PC-9 (cell line): ENCODE data around the gene PRSS23. TPM values are rescaled to one million over a fixed set of nuclear protein-coding genes. Genes with fewer than 3 reads are reported as not detected.

ENCODE experiments used
- BruUV-seq: library from RNA; stranded (reverse); fragments of 400-500 nt; replicated peaks from 2 replicates; lab custom pipeline; 2021; lab: Mats Ljungman, UMichigan
- CTCF ChIA-PET: fragments of 300-600 bp; sonication (Branson Sonifier 250); formaldehyde crosslinking; loops from one replicate; lab custom pipeline; 2022; ENCODE audit warnings: antibody characterized with exemption; lab: Charles Lee
- POLR2A ChIA-PET: fragments of 300-600 bp; sonication (Branson Sonifier 250); formaldehyde crosslinking; loops from one replicate; lab custom pipeline; 2022; ENCODE audit warnings: antibody characterized with exemption; ENCODE audit not compliant: unreplicated experiment; lab: Charles Lee
- DNase-seq, 2 experiments: peaks; one replicate each; pipeline versions ENCODE4 v3.0.0 to v3.0.0-alpha.2; 2015 to 2022; ENCODE audit warnings: mixed read lengths in 1 of 2
- H2AFZ ChIP-seq: fragments of 200-600 bp; sonication (generic); 2 replicates; pipeline ENCODE4 v1.8.1; 2017; ENCODE audit warnings: antibody characterized with exemption
- H3F3A ChIP-seq: fragments of 200-600 bp; sonication (generic); 2 replicates; pipeline ENCODE4 v1.8.1; 2017; ENCODE audit warnings: antibody characterized with exemption, mild to moderate bottlenecking, low read depth; ENCODE audit not compliant: insufficient read depth
- H3K27ac ChIP-seq: fragments of 200-600 bp; sonication (generic); 2 replicates; pipeline ENCODE4 v1.6.1; 2016; ENCODE audit warnings: mixed run types
- H3K27me3 ChIP-seq: fragments of 200-600 bp; sonication (generic); 2 replicates; pipeline ENCODE4 v1.6.1; 2016; ENCODE audit warnings: low read depth, mixed run types; ENCODE audit not compliant: insufficient read depth
- H3K36me3 ChIP-seq: fragments of 200-600 bp; sonication (generic); 2 replicates; pipeline ENCODE4 v1.6.1; 2016; ENCODE audit warnings: low read depth, mixed run types
- H3K4me1 ChIP-seq: fragments of 200-600 bp; sonication (generic); replicated peaks from 2 replicates; pipeline ENCODE4 v1.6.1; 2016; ENCODE audit warnings: mixed run types; ENCODE audit not compliant: insufficient read depth
- H3K4me2 ChIP-seq: fragments of 200-600 bp; sonication (generic); 2 replicates; pipeline ENCODE4 v1.6.1; 2017; ENCODE audit warnings: mixed run types
- H3K4me3 ChIP-seq: fragments of 200-600 bp; sonication (generic); 2 replicates; pipeline ENCODE4 v1.6.1; 2016; ENCODE audit warnings: mixed run types
- H3K79me2 ChIP-seq: fragments of 200-600 bp; sonication (generic); 2 replicates; pipeline ENCODE4 v1.6.1; 2017; ENCODE audit warnings: low read depth, mixed run types
- H3K9me2 ChIP-seq: fragments of 200-600 bp; sonication (generic); 2 replicates; pipeline ENCODE4 v1.8.1; 2017; ENCODE audit warnings: mild to moderate bottlenecking; ENCODE audit not compliant: insufficient read depth
- H3K9me3 ChIP-seq: fragments of 200-600 bp; sonication (generic); 2 replicates; pipeline ENCODE4 v1.8.1; 2016; ENCODE audit warnings: low read depth; ENCODE audit not compliant: insufficient read depth
- H4K20me1 ChIP-seq: fragments of 200-600 bp; sonication (generic); 2 replicates; pipeline ENCODE4 v1.8.1; 2017; ENCODE audit not compliant: insufficient read depth
- CTCF ChIP-seq: fragments of 200-600 bp; sonication (generic); conservative IDR thresholded peaks from 2 replicates; pipeline ENCODE4 v1.6.1; 2017; ENCODE audit warnings: mixed run types, antibody characterized with exemption, mild to moderate bottlenecking, moderate library complexity
- EZH2 ChIP-seq: fragments of 200-600 bp; sonication (generic); IDR thresholded peaks from 2 replicates; pipeline ENCODE4 v1.8.0; 2017; ENCODE audit warnings: antibody characterized with exemption, low read depth
- intact Hi-C: fragments of 100-400 bp; cut with micrococcal nuclease; formaldehyde crosslinking; loops from one replicate; pipeline ENCODE4 v1.10.0; 2022; ENCODE audit not compliant: unreplicated experiment
- total RNA-seq: library from RNA; stranded (reverse); gene quantifications from 2 replicates; pipeline ENCODE4 v1.2.3, GENCODE V29; 2021

Gene PRSS23
- total RNA-seq, 1 experiment from 2014 or later = 235 TPM

- CTCF ChIA-PET = no interaction called here
- intact Hi-C loops = no loop called here
- Histone ChIP-seq H4K20me1 (no peaks in the 10 kb centered on the region), H2AFZ (no peak overlapping the region), H3K27ac (no peak overlapping the region), H3K4me2 (no peak overlapping the region), H3F3A (no peaks in the 10 kb centered on the region; the same call in 1 of the 2 replicates), H3K9me2 (no peaks in the 10 kb centered on the region), H3K4me1 (peaks cover 21% of the 10 kb centered on the region), H3K4me3 (no peak overlapping the region), H3K27me3 (no peaks in the 10 kb centered on the region), H3K79me2 (no peaks in the 10 kb centered on the region), H3K36me3 (no peaks in the 10 kb centered on the region), H3K9me3 (no peaks in the 10 kb centered on the region; the same call in 1 of the 2 replicates)
- DNase-seq = no peak
- POLR2A ChIA-PET = no interaction called here
- TF ChIP-seq CTCF (no peak), EZH2 (no peak)
- no TSS peak for BruUV-seq
Measured at GRCh38 chr11:86781546-86781945, 18.8 kb upstream of the PRSS23 start.

- no peaks in the 10 kb centered on the region for H3K27me3 ChIP-seq
- no peak overlapping the region for H3K4me2 ChIP-seq
- TF ChIP-seq EZH2 (no peak), CTCF (no peak)
- CTCF ChIA-PET = no interaction called here
- no peaks in the 10 kb centered on the region for H3K79me2 ChIP-seq
- H3K9me2 ChIP-seq = no peaks in the 10 kb centered on the region
- no TSS peak for BruUV-seq
- no peaks in the 10 kb centered on the region for H3K36me3 ChIP-seq
- no peak overlapping the region for H3K4me3 ChIP-seq
- intact Hi-C loops = no loop called here
- no peak overlapping the region for H3K27ac ChIP-seq
- no peaks in the 10 kb centered on the region for H4K20me1 ChIP-seq
- no peak for DNase-seq
- H3K4me1 ChIP-seq = peaks cover 19% of the 10 kb centered on the region
- POLR2A ChIA-PET = interaction anchor here (0.6 kb wide), 1 partner anchor 18 kb away, joined by 5 read pairs; the partner anchor contains the start of gene PRSS23
- no peaks in the 10 kb centered on the region for H3F3A ChIP-seq
- H2AFZ ChIP-seq = no peak overlapping the region
- H3K9me3 ChIP-seq = no peaks in the 10 kb centered on the region
Measured at GRCh38 chr11:86782742-86783141, 17.6 kb upstream of the PRSS23 start.

- Histone ChIP-seq H3K27me3 (no peaks in the 10 kb centered on the region), H3K4me3 (no peak overlapping the region), H4K20me1 (no peaks in the 10 kb centered on the region), H3K9me2 (no peaks in the 10 kb centered on the region), H3F3A (no peaks in the 10 kb centered on the region; the same call in 1 of the 2 replicates), H3K27ac (peak overlapping the region; percentile 63), H3K36me3 (no peaks in the 10 kb centered on the region), H3K9me3 (no peaks in the 10 kb centered on the region), H3K4me1 (peaks cover 19% of the 10 kb centered on the region), H3K79me2 (no peaks in the 10 kb centered on the region), H3K4me2 (peak overlapping the region; percentile 6; the same call in 1 of the 2 replicates), H2AFZ (no peak overlapping the region)
- intact Hi-C loops = no loop called here
- DNase-seq = no peak
- ChIA-PET CTCF (interaction anchor here (0.5 kb wide), 1 partner anchor 104 kb away, joined by 6 read pairs; no protein-coding TSS in a partner anchor), POLR2A (no interaction called here)
- no TSS peak for BruUV-seq
- no peak for TF ChIP-seq CTCF
- no peak for TF ChIP-seq EZH2
Measured at GRCh38 chr11:86783661-86784060, 16.7 kb upstream of the PRSS23 start.
